Measurements from ENCODE around the gene ANP32E. TPM values are rescaled to one million over a fixed set of nuclear protein-coding genes. Genes with fewer than 3 reads are reported as not detected.

ANP32E gene
- total and polyA plus RNA-seq, 2 of the 13 experiments (the other 11 are each of a cell fraction or from before 2014, with no cell fraction given): 10.3 to 53.0 TPM

GRCh38 chr1:150235852-150236613 lies at the start of gene ANP32E (continued):
- peak; percentile 96 for TF ChIP-seq AFF4 (CRISPR knock-in tag; IDR thresholded peaks at IDR 0.05)
- TF ChIP-seq, protein P1, sequence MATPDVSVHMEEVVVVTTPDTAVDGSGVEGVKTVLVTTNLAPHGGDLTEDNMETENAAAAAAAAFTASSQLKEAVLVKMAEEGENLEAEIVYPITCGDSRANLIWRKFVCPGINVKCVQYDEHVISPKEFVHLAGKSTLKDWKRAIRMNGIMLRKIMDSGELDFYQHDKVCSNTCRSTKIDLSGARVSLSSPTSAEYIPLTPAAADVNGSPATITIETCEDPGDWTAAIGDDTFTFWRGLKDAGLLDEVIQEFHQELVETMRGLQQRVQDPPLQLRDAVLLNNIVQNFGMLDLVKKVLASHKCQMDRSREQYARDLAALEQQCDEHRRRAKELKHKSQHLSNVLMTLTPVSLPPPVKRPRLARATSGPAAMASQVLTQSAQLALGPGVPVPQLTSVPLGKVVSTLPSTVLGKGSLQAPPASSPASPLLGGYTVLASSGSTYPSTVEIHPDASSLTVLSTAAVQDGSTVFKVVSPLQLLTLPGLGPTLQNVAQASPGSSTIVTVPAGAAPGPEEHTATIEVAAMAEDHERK (CRISPR knock-in tag; IDR thresholded peaks at IDR 0.05; ENCODE audit: low read depth): peak; percentile 48; the same call in 1 of the 2 replicates
- TF ChIP-seq EZH2 (conservative IDR thresholded peaks at IDR 0.05; ENCODE audit: low read depth, low read length): no peak
- peak; percentile 74 for TF ChIP-seq MEF2D (CRISPR knock-in tag; IDR thresholded peaks at IDR 0.05)
- TF ChIP-seq, protein P2, sequence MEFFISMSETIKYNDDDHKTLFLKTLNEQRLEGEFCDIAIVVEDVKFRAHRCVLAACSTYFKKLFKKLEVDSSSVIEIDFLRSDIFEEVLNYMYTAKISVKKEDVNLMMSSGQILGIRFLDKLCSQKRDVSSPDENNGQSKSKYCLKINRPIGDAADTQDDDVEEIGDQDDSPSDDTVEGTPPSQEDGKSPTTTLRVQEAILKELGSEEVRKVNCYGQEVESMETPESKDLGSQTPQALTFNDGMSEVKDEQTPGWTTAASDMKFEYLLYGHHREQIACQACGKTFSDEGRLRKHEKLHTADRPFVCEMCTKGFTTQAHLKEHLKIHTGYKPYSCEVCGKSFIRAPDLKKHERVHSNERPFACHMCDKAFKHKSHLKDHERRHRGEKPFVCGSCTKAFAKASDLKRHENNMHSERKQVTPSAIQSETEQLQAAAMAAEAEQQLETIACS (CRISPR knock-in tag; IDR thresholded peaks at IDR 0.05): peak; percentile 94
- peak; percentile 88 for TF ChIP-seq KLF11 (CRISPR knock-in tag; IDR thresholded peaks at IDR 0.05)
- peak; percentile 68; the same call in 1 of the 2 replicates for TF ChIP-seq ZFP91 (CRISPR knock-in tag; IDR thresholded peaks at IDR 0.05; ENCODE audit: borderline replicate concordance)
- peak; percentile 70; the same call in 1 of the 2 replicates for TF ChIP-seq REPIN1 (CRISPR knock-in tag; IDR thresholded peaks at IDR 0.05; ENCODE audit: borderline replicate concordance, low read depth)
- peak; percentile 98 for TF ChIP-seq NFYB (CRISPR knock-in tag; IDR thresholded peaks at IDR 0.05)
- TF ChIP-seq ZNF605 (CRISPR knock-in tag; IDR thresholded peaks at IDR 0.05): peak; percentile 97
- no peak for TF ChIP-seq TOE1 (CRISPR knock-in tag; IDR thresholded peaks at IDR 0.05)
- TF ChIP-seq NFIC (IDR thresholded peaks at IDR 0.05; ENCODE audit: low read length): no peak
- TF ChIP-seq, protein P3, sequence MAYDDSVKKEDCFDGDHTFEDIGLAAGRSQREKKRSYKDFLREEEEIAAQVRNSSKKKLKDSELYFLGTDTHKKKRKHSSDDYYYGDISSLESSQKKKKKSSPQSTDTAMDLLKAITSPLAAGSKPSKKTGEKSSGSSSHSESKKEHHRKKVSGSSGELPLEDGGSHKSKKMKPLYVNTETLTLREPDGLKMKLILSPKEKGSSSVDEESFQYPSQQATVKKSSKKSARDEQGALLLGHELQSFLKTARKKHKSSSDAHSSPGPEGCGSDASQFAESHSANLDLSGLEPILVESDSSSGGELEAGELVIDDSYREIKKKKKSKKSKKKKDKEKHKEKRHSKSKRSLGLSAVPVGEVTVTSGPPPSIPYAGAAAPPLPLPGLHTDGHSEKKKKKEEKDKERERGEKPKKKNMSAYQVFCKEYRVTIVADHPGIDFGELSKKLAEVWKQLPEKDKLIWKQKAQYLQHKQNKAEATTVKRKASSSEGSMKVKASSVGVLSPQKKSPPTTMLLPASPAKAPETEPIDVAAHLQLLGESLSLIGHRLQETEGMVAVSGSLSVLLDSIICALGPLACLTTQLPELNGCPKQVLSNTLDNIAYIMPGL (CRISPR knock-in tag; IDR thresholded peaks at IDR 0.05; ENCODE audit: borderline replicate concordance in 1 of 2, low read depth in 1 of 2): peak; percentile 89 to 92
- no peak for TF ChIP-seq KLF13 (CRISPR knock-in tag; IDR thresholded peaks at IDR 0.05)
- peak; percentile 67; the same call in 1 of the 2 replicates for TF ChIP-seq ZFP90 (CRISPR knock-in tag; IDR thresholded peaks at IDR 0.05; ENCODE audit: borderline replicate concordance)
- TF ChIP-seq MATR3 (CRISPR knock-in tag; IDR thresholded peaks at IDR 0.05): no peak
- peak; percentile 35; the same call in 1 of the 2 replicates for TF ChIP-seq ETV5 (CRISPR knock-in tag; IDR thresholded peaks at IDR 0.05; ENCODE audit: borderline replicate concordance)
- TF ChIP-seq TBP (CRISPR knock-in tag; IDR thresholded peaks at IDR 0.05): no peak
- TF ChIP-seq ATRX (CRISPR knock-in tag; IDR thresholded peaks at IDR 0.05; ENCODE audit: borderline replicate concordance): no peak
